HG02973 (cell line): ENCODE results near the gene CEP128.

Experiments used
- ATAC-seq: cut with Tn5 transposase; IDR thresholded peaks from one replicate; pipeline ENCODE4 v1.9.1; 2021; ENCODE audit warnings: moderate library complexity; ENCODE audit not compliant: unreplicated experiment

The CEP128 gene

DNA sequence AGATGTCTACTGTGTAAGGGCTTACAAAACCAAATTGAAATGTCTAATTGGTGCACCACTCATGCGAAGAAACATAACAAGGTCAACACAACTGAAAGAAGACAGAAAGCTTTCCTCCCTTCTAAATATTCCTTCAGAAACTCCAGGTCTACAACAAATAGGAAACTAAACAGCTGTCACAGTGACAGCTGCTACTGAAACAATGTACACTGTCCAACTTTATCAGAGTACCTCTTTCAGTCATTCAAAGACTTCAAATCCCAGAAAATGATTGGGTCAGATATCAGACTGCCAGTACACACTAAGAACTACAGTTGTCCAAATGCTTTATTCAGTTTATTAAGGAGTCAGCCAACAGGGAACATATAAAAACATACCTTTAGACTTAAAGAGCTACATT, 35.2 kb downstream of the CEP128 start:
- ATAC-seq = no peak

DNA sequence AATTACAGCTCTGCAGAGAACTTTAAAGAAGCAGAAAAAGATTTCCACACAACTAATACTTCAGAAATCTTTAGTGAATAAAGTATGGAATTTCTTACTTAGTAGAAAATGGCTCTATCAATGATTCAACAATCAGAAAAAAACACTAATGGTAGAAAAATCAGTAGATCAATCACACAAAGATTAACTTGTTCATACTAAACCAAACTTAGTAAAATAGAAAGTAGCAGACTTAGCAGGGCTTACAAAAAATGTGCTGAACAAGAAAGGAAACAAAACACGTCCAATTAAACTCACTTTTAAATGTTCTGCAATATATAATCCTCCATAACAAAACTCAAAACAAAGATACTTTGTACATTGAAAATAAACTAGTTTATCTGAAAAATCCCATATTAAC, 38.9 kb downstream of the CEP128 start:
- no peak for ATAC-seq

DNA sequence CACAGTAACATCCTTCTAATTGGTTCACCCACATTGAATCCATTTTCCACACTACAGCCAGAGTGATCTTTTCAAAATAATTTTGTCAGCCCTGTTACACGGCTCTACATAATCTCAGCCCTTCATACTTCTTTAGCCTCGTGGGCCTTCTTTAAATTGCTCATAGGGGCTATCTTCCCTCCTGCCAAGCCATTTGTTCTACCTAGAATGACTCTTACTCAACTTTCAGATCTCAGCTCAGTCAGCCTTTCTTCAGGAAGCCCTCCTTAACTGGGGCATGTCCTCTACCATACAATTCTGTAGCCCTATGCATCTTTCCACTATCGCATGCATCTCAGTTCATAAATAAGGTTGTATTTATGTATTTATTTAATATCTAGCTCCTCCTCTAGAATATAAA, 39.7 kb downstream of the CEP128 start:
- ATAC-seq = no peak

GRCh38 chr14:80901260-80901659, 40.3 kb downstream of the CEP128 start:
- ATAC-seq = no peak

DNA sequence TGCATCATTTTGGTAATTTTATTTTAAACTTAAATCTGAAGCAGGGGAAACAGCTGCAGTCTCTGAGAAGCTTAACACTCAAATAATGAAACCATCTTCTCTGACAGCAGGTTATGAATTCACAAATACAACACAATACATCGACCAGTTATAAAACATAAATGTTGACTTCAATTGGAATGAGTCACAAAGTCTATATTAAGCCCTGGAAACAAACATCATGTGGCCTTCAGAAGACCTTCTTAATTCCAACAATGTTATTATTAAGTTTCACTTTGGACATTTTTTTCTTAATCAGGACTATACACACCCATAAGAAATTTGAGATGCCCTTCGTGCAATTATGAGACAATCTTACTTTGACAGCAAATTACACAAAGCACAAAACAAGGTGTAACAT, 68.9 kb downstream of the CEP128 start:
- ATAC-seq = no peak

- no peak for ATAC-seq
Observed at GRCh38 chr14:80868260-80868659, 73.3 kb downstream of the CEP128 start.

DNA sequence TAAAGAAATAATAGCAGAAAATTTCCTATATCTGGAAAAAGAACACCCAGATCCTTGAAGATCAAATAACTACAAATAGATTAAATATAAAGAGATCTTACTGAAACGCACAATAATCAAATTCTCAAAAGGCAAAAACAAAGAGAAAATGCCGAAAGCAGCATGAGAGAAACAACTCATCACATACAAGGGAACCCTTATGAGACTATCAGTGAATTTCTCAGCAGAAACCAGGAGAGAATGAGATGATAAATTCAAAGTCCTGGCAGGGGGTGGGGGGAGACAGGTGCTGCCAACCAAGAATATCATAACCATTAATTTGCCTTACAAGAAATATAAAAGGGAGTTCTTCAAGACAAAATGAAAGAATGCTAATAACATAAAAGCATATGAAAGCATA, 73.7 kb downstream of the CEP128 start:
- no peak for ATAC-seq

- no peak for ATAC-seq
Observed at GRCh38 chr14:80867091-80867490, 74.4 kb downstream of the CEP128 start.

DNA sequence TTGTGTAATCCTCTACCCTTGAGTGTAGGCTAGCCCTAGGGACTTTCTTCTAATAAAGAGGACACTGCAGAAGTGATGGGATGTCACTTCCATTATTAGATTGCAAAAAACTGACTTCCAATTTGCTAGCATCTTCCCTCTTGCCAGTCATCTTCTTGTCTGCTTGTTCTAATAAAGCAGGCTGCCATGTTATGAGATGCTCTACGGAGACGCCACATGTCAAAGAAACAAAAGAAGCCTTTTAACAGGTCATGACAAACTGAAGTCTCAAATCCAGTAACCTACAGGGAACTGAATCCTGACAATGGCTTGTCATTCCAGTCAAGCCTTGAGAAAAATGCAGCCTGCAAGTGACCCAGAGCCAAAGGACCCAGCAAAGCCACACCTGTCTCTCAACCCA, 76.0 kb downstream of the CEP128 start:
- no peak for ATAC-seq

DNA sequence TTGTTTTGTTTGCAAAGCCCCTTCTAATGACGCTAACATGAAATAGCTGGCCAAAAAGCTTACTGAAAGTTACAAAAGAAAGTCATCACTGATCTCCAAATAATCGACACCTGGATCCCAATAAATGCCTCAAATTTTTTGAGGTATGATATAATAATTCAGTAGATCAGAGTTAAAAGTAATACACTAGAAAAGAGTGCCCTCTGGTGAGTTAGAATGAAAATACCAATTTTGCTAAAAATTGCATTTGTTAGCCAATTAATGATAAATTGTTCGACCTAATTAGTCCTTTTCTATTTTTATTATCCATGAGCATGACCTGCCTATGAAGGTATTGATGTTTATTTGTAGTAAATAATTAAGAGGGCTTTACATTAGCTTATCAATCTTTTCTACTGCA, 78.6 kb downstream of the CEP128 start:
- ATAC-seq = no peak

- ATAC-seq = no peak
Observed at GRCh38 chr14:80862541-80862940, 79.0 kb downstream of the CEP128 start.

GRCh38 chr14:80850197-80850814, 91.2 kb downstream of the CEP128 start:
- no peak for ATAC-seq

GRCh38 chr14:80847070-80847469, 94.5 kb downstream of the CEP128 start:
- ATAC-seq = no peak

GRCh38 chr14:80845856-80846255, 95.7 kb downstream of the CEP128 start:
- no peak for ATAC-seq

DNA sequence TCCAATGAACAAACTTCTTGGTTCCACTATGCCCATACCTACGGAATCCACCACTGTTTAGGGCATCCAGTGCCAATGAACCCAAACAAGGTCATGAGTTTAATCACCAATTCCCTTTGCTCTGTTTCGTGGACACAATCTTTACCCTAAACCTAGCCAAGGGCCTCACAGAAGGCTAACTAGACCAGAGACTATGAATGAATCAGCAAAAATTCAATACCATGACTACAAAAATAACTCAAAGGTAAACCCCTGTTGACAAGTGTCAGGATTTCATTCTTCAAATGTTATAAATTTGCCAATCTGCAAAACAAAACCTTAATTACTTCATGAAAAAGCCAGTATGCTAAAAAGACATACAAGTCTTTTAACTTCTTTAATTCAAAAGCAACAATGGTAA, 96.7 kb downstream of the CEP128 start:
- no peak for ATAC-seq

GRCh38 chr14:80839743-80840142, 101.8 kb downstream of the CEP128 start:
- ATAC-seq = no peak

DNA sequence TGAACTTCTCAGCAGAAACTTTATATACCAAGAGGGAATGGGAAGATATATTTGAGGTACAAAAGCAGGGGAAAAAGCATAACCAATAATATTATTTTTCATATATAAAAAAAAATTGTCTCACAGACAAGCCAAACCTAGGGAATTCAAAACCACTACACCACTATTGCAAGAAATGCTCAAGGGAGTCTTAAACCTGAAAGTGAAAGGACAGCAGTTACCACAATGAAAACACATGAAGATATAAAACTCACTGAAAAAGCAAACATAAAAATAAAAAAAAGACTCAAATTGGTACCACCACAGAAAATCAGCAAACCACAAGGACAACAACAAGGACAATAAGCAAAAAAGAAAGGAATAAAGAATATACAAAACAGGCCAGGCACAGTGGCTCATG, 131.9 kb downstream of the CEP128 start:
- no peak for ATAC-seq

DNA sequence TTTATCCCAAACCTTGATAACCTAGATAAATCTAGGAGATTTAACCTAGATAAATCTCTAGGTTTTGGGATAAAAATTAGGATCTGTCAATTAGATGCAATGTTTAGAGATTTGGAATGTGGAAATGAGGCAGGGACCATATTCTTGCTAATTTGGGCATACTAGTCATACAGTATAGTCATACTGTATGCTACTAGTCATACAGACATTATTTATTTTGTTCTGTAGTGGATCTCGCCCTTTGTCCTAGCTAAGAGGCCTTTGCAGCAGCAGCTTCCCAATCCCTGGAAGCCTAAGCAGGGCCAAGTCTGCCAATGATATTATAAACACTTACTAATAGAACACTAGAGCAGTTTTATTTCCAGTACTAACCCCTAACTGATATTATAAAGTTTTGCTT, 136.4 kb downstream of the CEP128 start:
- ATAC-seq = no peak

DNA sequence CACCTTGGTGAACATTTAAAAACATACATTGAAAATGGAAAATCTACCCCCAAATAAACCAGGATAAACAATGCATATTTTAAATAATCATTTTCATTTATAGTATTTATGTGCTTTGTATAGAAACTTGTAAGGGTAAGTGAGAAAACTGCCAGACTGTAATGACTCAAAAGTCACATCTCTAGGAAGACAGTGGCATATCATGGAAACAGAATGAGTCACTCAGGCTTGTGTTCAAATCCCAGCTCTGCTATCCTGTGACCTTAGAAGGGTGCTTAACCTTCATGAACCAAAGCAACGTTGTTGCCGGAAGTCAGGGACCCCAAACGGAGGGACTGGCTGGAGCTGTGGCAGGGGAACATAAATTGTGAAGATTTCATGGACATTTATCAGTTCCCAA, 142.7 kb downstream of the CEP128 start:
- ATAC-seq = no peak

GRCh38 chr14:80798211-80798610, 143.3 kb downstream of the CEP128 start:
- no peak for ATAC-seq

- ATAC-seq = no peak
Observed at GRCh38 chr14:80792771-80793170, 148.8 kb downstream of the CEP128 start.

DNA sequence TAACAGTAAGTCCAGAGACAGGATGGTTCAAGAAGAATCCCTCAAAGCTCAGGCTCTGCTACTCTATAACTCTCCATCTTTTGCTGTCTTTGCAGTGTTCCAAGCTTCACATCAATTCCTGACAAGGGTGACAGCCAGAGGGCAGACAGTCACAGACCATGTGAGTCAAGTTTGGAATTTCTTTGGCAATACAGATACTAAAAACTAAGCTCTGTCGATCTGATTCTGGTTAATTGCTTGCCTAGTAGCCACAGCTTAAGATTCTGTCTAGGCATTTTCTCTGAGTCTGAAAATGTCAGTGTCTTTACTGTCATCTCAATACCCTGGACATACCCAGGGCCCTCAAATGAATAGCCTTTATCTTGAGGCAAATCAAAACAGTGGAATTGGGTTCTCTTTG, 153.7 kb downstream of the CEP128 start:
- ATAC-seq = no peak

DNA sequence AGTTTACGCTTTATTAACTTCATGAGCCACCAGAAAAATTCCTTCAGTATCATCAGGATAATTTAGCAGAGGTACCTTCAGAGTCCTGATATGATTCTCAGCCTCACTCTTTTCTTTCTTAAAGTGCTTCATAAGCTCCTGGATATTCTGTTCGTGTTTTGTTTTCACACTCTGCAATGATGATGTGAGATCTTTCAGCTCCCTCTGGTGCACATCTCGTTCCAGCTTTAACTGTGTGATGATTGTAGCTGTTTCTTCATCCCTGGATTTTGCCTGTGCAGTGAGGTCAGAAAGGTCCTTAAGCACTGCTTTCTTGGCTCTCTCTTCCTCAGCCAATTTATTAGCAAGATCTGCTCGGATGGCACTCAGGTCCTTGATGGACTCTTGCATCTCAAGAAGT, 156.7 kb downstream of the CEP128 start:
- ATAC-seq = no peak

- no peak for ATAC-seq
Observed at GRCh38 chr14:80781972-80782367, 159.6 kb downstream of the CEP128 start.
